ENCODE data around the gene TRIM2.

DNA sequence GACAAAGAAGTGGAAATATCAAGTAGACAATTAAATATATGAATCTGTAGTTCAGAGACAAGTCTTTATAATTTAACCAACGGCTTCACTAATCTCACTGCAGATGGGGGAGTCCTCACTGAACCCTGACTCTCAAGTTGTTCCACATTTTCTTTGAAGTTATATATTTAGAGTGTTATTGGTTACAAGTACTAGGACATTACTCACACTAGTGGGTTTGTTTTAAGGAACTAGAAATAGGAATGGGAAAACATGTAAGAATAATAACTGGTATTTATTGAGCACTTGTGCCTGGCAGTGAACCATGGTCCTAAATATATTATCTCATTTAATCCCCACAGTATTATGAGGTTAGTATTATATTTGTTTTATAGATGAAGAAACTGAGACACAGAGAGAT is 162.2 kb downstream of the TRIM2 start:
- TF ChIP-seq, protein P1, sequence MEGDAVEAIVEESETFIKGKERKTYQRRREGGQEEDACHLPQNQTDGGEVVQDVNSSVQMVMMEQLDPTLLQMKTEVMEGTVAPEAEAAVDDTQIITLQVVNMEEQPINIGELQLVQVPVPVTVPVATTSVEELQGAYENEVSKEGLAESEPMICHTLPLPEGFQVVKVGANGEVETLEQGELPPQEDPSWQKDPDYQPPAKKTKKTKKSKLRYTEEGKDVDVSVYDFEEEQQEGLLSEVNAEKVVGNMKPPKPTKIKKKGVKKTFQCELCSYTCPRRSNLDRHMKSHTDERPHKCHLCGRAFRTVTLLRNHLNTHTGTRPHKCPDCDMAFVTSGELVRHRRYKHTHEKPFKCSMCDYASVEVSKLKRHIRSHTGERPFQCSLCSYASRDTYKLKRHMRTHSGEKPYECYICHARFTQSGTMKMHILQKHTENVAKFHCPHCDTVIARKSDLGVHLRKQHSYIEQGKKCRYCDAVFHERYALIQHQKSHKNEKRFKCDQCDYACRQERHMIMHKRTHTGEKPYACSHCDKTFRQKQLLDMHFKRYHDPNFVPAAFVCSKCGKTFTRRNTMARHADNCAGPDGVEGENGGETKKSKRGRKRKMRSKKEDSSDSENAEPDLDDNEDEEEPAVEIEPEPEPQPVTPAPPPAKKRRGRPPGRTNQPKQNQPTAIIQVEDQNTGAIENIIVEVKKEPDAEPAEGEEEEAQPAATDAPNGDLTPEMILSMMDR (IDR thresholded peaks at IDR 0.05), result no peak
- no peak for TF ChIP-seq POLR2A (IDR thresholded peaks at IDR 0.05)

All from tibial nerve (tissue), 3 donors.